ENCODE data around the gene ACSF2. TPM values are rescaled to one million over a fixed set of nuclear protein-coding genes. Genes with fewer than 3 reads are reported as not detected.
A peak's percentile ranks its signal among the peaks of the same experiment; 100 is the strongest.

Gene ACSF2
- polyA plus RNA-seq, 12 donors, result 54.0 to 96.0 (median 63.1) TPM; not detected in 1

DNA sequence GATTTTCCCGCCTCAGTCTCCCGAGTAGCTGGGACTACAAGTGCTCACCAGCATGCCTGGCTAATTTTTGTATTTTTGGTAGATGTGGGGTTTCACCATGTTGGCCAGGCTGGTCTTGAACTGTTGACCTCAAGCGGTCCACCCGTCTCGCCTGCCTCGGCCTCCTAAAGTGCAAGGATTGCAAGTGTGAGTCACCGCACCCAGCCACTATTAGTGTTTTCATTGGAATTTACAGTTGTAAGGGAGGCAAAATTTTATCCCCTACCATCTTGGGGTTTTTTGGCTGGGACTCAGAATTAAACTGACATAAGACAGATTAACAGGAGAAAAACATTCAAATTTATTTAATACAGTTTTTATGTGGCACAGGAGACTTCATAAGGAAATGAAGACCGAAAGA is 69.9 kb downstream of the ACSF2 start:
- DNase-seq, result no peak

DNA sequence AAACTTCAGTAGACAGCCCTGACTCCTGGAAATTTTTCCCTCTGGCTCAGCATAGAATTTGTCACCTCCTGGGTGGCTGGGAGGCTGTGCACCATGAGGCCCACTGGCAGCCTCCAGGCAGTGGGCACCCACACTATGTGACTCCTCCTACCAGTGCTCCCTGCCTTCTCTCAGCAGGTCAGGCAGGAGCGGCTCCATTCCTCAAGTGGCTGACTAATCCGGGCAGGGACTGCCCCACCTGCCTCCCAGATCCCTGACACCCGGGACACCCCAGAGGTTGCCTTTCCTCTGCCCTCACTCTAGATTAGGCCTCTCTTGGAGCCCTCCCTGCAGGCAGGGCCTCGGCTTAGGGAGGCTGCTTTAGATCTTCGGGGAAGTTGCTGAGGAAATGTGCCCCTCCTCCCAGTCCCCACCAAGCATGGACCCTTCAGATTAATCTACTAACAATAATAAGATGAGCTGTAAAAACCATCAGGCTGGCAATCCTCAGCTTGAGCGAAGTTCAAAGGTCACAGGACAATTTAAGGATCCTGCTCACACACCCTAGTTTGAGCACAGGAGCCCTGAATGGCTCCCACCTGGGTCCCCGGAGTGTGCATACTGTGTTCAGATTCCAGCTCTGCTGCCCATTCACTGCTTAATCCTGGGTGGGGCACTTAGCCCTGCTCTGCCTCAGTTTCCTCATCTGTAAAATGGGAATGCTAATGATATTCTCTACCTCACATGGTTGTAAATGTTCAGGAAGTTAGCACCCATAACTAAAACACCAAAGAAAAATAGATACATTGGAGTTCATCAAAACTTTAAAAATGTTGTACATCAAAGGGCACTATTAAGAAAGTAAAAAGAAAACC is 72.2 kb downstream of the ACSF2 start:
- no peak for DNase-seq

DNA sequence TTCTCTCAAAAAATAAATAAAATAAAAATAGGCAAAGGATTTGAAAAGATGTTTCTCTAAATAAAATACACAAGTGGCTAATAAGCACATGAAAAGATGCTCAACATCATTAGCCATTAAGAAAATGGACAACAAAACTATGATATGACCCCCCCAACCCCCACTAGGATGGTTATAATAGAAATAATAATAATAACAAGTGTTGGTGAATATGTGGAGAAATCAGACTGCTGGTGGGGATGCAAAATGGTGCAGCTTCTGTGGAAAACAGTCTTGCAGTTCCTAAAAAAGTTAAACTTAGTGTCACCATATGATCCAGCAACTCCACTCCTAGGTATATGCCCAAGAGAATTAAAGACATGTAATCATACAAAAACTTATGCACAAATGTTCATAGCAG is 73.3 kb downstream of the ACSF2 start:
- DNase-seq, result no peak

DNA sequence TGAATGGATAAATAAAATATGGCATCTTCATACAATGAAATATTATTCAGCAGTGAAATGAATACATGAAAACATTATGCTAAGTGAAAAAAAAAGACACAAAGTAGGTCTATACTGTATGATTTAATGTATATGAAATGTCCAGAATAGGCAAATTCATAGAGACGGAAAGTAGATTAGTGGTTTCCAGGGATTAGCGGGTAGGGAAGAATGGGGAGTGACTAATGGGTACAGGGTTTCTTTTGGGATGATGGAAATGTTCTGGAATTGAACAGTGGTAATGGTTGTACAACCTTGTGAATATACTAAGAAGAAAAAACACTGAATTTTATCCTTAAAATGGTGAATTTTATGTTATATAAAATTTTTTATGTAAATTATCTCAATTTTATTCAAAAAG is 73.7 kb downstream of the ACSF2 start:
- no peak for DNase-seq

DNA sequence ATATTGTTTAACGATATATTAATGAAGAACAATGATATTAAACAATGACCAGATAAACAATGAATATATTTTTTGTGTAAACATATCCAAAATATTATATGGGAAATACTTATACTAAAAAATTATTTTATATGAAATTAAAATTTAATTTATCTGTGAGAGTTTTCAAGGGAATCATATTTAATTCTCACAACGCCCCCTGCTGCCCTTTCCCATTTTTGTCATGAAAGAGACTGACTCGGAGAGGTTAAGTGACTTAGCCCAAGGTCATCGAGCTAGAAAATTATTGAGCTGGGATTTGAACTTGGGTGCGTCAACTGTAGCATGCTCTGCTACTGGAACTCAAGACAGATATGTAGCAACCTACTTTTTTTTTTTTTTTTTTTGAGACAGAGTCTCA is 75.0 kb downstream of the ACSF2 start:
- no peak for DNase-seq

DNA sequence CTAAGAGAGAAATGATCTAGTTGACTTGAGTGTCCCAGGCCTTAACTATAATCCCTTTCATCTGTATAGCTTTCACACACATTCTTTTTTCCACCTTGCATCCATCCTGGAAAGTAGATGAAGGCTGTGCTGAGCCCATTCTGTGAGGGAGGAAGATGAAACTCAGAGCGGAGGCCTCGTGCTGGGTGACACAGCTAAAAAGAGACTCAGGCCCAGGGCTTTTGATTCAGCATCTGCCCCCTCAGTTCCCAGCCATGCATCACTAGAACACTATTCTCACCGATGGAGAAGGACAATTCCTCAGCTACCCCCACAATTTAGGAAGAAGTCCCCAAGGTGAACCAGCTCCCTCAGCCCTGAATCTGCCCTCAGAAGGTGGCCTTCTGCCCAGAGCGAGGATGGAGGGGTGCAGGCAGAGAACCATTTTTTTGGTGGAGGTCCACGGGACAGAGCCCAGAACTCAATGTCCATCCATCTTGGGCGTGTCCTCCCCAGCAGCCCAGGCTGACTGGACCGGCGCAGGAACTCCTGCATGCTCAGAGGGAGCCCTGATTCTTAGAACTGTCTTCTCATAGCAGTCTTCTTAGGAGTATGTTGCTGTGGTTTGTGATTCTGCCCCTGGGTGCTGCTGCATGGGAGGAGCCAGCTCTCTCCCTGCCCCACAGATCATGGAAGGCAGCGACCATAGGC is 76.4 kb downstream of the ACSF2 start:
- no peak for DNase-seq

DNA sequence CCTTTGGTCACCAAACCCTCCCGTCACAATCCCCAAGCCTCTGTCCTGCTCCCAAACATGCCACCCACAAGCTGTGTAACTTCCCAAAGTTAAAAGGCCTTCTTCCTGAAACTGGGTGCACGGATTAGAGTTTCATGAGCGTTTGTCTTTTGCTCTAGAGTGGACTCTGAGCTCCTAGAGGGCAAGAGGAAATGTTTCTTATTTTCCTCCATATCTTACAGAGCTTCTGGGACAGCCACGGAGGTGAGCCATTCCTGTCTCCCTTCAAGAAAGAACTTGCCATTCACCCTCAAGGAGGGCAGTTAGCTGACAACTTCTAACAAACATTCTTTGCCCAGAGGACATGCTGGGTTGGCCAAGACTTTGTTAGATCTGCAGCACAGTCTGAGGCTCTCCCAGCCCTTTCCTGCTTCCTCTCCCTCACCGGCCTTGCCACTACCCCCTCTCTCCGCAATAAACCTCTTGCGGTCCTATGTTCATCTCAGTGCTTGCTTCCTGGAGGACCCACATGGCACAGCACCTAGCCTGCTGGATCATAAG is 79.6 kb downstream of the ACSF2 start:
- no peak for DNase-seq

DNA sequence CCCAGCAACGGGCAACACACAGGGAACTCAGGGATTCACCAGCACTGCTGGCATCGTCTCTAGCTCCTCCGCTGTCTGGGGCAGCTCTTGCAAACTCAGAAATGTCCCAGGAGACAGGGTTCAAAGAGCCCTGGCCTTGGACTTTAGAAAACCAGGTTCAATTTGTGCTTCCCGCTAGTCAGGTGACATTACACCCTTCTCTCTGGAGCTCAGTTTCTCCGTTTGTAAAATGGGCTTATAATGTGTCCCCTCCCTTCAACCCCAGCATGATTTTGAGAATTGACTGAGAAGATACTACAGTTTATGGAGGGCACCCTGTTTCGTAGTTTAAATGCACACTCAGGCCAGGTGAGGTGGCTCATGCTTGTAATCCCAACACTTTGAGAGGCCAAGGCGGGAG is 80.3 kb downstream of the ACSF2 start:
- no peak for DNase-seq

DNA sequence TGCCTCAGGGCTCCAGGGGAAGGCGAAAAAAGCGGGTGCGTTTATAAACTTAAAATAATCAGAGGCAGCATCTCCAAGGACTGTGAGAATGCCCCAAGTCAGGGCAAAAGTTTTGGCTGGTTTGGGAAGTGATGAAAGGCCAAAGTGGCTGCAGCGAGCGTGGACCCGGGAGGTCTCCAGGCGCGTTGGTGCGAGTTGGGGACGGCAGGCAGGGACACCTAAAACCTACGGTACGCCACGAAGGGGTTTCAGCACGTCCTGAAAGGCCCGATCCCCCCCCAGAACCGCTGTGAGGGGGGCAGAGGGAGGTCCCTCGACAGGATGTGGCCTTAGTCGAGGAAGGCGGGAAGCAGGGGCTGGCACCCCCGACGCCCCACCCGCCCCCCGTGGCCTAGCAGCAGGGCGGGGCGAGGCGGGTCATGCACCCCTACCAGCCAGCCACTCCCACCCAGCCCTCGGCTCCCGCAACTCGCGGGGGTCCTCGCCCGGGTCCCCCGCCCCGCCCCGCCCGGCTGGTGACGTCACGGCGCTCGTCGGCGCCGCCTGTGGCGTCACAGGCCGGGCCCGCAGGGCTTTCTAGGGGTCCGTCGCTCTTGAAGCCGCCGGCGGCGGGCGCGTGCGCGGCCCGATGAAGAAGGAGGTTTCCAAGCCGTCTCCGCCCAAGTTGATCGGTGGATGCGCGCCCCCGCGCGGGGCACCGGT is 82.0 kb downstream of the ACSF2 start, which contains the start of gene MYCBPAP:
Gene MYCBPAP (plus strand): TSS at position 569 of the 702 bp plus-strand sequence. CDS start 236 bp downstream, outside the sequence.
- peak; percentile 83 for DNase-seq

DNA sequence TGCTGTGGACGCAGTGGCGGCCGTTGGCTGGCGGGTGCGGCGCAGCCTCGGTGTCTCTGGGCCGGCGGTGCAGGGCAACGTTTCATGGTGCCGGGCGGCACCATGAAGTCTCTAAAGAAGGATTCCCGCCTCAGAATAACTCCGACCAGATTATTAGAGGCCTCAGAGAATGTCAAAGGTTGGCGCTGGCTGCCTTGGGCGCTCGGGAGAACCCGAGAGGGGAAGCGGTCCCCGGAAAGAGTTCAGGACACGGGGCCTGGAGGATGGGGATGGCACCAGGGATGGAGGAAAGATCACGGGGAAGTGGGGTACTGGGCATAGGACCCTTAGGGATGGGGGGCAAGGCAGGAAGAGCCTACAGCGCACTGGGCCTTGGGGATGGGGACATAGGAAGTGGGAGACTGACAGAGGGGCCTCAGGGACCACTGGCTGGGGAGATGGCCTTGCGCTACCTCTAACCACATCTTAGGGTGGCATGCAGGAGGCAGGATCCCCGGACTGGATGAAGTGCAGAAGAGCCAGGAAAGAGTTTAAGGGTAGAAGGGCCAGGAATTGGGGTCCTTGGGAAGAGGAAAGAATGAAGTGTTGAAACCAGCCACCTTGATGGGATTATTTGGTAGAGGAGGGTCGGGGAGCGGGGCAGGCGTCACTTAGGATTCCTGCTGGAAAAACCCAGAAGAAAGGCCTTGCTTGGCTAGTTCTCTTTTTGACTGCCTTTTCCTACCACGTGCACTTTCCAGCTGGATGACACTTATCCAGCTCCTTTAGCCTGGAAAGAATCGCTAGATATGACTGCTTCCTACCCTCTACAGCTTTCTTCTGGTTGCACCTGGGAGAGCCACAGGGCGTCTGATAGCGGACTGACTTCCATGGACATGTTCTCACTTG is 82.8 kb downstream of the ACSF2 start:
- peak; percentile 42 for DNase-seq

DNA sequence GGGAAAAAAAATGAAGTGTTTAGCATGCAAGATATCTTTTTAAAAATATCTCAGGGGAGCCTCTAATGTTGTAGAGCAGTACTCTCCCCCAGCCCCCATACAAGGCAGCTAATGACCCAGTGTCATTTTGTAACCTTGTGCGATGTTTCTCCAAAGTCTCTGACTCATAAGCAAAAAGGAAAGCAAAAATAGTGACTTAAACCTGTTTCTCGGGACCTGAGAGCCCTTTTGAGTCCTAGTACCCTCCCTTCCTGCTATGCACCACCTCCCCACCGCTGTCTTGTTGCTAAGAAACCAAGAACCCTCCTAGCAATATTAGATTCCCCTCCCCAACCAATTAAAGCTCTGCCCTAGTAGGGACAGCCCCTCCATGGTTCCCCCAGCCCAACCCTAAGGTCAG is 85.0 kb downstream of the ACSF2 start:
- DNase-seq, result no peak

DNA sequence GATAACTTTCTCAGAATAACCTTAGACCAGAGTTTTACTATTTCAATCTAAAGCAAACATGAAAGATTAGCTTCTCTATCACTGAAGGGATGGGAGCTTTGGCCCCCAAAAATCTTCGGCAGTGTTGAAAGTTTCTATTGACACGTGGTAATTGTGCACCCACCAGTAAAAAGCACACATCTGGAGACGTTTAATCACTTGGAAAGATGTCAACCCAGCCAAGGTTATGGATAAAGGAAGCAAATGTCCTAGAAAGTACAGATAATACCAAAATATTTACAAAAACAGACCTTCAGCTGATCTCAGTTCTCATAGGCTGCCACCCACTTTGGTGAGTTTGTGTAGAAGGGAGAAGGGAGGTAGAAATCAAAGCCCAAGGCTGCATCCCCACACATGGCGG is 87.5 kb downstream of the ACSF2 start:
- DNase-seq, result no peak

DNA sequence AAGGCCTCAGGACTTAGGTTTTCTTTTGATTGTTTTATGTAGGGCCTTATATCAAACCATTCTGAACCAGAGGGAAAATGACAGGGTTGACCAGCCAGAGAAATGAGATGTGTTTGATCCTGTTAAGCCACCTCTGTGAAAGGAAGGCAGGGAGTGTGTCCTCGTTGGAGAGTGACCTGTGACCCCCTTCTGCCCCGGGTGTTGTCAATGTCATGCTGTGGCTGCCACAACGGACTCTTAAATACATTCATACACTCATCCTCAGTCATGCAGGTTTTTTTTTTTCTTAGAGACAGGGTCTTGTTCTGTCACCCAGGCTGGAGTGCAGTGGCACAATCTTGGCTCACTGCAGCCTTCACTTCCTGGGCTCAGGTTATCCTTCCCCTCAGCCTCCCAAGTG is 88.4 kb downstream of the ACSF2 start:
- no peak for DNase-seq

DNA sequence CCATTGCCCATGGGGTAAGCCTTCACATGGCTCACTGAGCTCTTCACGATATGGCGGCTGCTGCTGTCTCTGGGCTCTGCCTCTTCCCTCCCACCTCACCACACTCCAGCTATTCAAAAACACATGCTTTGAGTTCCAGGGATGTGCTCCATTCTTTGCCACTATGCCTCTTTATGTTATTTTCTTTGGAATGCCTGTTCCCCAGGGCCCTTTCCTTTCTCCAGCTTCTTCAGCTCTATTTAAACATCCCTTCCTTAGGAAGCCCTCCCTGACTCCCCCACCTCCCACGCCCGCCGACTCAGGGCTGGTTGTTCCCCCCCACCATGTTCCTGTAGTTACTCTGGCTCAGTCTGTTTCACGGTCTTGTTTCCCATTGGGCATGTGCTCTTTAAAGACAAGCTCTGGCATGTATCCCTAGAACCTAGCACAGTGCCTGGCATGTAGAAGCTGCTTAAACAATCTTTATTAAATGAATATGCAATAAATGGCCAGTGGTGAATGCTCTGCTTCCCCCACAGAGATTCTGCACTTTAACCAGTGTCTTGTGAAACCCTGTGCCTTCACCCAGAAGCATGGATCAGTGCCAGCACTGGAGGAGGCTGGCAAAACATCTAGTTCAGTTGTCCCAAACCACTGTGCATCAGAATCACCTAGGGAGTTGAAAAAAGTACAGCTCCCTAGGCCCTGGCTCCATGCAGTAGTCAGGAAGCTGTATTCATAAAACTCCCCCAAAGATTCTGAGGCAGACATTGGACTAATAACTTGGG is 89.1 kb downstream of the ACSF2 start:
- DNase-seq, result no peak

DNA sequence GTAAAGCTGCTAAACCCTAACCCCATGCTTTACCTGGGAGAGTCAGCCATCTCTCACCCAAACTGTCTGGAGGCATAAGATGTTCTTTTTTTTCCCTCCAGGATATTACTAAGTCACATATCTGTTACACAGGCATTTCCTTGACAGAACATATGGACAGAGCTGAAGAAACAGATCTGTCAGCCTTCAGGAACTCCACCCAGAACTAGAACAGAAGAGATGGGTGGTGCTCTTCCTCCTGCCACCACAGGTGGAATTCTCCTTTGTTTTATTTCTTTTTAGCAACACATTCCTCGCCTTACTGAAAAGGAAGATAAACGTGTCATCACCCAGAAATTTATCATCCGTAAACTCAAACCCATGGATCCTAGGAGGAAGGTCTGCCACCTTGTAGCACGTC is 91.0 kb downstream of the ACSF2 start:
- DNase-seq, result no peak

DNA sequence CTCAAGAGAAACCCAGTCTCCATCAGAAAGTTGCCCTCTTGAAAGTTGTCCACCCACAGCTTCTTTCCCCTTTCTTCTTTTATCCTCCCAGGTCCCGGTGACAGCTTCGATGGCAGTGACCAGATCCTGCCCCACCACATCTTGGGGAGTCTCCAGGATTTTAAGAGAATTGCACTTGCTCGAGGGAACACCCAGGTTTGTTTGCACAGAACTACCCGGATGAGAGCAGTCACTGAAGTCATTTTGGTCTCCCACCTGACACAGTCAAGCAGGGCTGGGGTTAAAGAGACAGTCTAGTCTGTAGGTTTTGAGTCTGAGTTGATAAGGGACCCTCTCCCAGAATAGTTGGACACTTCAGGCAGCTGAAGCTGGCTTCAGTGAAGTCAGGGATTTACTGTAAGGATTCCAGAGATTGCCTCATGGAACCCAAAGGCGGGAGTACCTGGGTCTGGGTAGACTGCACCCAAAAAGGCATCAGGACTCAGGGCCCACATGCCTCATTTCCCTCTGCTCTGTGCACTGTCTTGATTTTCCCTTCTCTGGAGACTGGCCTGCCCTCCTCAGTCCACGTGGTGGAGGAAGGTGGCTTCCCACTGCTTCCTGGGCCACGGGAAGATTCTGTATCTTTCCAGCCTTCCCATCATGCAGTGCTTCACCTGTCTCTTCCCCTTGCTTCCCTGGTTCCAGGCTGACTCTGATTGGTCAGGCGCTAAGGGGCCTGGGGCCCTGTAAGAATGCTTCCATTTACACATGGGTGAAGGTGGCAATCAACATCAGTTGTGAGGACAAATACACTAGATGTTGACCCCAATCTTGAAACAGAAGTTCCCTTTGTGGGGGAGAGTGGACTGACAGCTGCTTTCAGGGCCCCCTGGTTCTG is 91.7 kb downstream of the ACSF2 start:
- no peak for DNase-seq

DNA sequence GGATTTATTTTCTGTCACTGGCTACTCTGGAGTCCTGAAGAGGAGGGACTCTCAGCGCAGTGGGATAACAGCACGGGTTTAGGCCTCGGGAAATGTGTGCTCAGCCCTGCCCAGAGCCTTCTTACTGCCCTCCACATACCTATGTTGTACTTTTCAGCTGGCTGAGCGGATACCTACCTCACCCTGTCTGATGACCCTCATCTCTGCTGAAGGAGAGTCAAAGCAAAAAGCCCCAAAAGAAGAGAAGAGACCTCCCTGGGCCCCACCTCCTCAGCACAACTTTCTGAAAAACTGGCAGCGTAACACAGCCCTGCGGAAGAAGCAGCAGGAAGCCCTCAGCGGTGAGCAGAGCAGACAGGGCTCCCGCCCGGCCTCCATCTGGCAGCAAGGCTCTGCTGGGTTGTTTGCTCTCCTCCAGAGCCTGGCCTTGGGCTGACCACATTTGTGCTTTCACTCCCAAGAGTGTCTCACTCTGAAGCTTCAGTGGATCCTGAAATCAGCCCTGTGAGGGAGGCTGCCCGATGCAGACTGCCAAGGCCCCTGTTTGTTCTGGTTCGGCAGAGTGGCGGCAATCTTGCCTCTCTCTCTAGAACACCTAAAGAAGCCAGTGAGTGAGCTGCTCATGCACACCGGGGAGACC is 92.5 kb downstream of the ACSF2 start:
- no peak for DNase-seq

DNA sequence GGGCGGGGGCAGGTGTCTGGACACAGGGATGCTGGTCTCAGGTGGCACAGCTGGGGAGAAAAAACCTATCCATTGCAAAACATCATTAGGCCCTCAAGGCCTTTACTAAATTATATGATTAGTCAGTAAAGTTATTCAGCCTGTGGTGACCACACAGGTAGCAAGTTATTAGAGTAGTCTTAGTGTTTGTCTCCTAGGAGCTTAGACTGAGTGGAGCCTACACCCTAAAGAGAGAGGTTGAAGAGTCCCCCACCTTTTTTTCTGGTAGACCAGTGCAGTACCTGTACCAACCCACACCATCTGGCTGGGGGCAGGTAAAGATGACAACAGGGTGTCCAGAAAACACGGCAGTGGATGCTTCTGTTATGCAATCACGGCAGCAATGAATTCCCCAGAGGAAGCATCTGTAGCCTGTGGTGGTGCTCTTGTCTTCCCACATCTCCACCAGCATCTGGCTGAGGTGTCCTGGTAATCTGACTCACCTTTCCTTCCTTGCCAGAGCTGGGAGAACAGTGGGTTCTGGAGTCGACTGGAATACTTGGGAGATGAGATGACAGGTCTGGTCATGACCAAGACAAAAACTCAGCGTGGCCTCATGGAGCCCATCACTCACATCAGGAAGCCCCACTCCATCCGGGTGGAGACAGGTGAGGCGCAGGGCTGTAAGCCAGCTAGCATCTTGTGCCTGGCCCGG is 93.3 kb downstream of the ACSF2 start:
- DNase-seq, result no peak

Measured in muscle of arm (tissue), 12 donors.